GM18868 (cell line): ENCODE data around the gene NGFR.
"Not testable (repeated sequence)": the region's sequence is repeated elsewhere in the genome, so short reads cannot be mapped to it uniquely, and the experiment has no call there.

ENCODE experiments used
- ATAC-seq: cut with Tn5 transposase; IDR thresholded peaks from one replicate; pipeline ENCODE4 v1.9.1; 2021; ENCODE audit warnings: mild to moderate bottlenecking, moderate library complexity; ENCODE audit not compliant: unreplicated experiment

The NGFR gene

GRCh38 chr17:49545007-49545660 lies 50.0 kb downstream of the NGFR start:
- ATAC-seq = no peak

- ATAC-seq = no peak
These were observed 50.9 kb downstream of the NGFR start for GRCh38 chr17:49545806-49546545.

GRCh38 chr17:49546546-49547535 lies 51.7 kb downstream of the NGFR start:
- ATAC-seq = no peak

- no peak for ATAC-seq
These were observed 52.5 kb downstream of the NGFR start for GRCh38 chr17:49547566-49547965.

- no peak for ATAC-seq
These were observed 53.0 kb downstream of the NGFR start for GRCh38 chr17:49548051-49548505.

GRCh38 chr17:49548506-49549310 lies 53.6 kb downstream of the NGFR start:
- ATAC-seq = no peak

GRCh38 chr17:49549311-49549605 lies 54.2 kb downstream of the NGFR start:
- ATAC-seq = no peak

- no peak for ATAC-seq
These were observed 54.9 kb downstream of the NGFR start for GRCh38 chr17:49549691-49550678.

GRCh38 chr17:49550764-49551163 lies 55.7 kb downstream of the NGFR start:
- not testable (repeated sequence) for ATAC-seq

- ATAC-seq = no peak
These were observed 56.4 kb downstream of the NGFR start for GRCh38 chr17:49551221-49552069.

GRCh38 chr17:49552070-49552751 lies 57.1 kb downstream of the NGFR start:
- no peak for ATAC-seq

- ATAC-seq = no peak
These were observed 58.7 kb downstream of the NGFR start for GRCh38 chr17:49553676-49554335.

GRCh38 chr17:49554694-49555494 lies 59.8 kb downstream of the NGFR start:
- ATAC-seq = no peak

- ATAC-seq = no peak
These were observed 60.6 kb downstream of the NGFR start for GRCh38 chr17:49555495-49556222.

GRCh38 chr17:49556223-49556943 lies 61.3 kb downstream of the NGFR start:
- ATAC-seq = no peak
